ENCODE measurements around the gene CABP7. TPM values are rescaled to one million over a fixed set of nuclear protein-coding genes. Genes with fewer than 3 reads are reported as not detected.

Gene CABP7
- total RNA-seq, 1 donor from 2014 or later: 0.05 TPM

DNA sequence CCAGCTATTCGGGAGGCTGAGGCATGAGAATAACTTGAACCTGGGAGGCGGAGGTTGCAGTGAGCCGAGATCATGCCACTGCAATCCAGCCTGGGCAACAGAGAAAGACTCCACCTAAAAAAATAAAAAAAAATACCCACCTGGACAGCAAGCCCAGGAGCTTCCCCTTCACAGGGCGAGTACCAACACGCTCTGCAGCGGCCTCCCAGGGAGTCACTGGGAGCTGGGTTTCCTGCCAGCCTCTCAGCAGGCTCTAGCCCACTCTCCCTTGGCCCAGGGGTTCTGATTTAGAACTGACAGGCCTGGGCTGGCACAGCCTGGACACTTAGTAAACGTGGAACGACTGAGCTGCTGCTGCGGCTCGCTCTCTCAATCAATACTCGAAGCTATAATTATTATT, 2.0 kb upstream of the CABP7 start:
- H3K36me3 Mint-ChIP-seq (ENCODE audit: low read depth): no peaks in the 10 kb centered on the region

DNA sequence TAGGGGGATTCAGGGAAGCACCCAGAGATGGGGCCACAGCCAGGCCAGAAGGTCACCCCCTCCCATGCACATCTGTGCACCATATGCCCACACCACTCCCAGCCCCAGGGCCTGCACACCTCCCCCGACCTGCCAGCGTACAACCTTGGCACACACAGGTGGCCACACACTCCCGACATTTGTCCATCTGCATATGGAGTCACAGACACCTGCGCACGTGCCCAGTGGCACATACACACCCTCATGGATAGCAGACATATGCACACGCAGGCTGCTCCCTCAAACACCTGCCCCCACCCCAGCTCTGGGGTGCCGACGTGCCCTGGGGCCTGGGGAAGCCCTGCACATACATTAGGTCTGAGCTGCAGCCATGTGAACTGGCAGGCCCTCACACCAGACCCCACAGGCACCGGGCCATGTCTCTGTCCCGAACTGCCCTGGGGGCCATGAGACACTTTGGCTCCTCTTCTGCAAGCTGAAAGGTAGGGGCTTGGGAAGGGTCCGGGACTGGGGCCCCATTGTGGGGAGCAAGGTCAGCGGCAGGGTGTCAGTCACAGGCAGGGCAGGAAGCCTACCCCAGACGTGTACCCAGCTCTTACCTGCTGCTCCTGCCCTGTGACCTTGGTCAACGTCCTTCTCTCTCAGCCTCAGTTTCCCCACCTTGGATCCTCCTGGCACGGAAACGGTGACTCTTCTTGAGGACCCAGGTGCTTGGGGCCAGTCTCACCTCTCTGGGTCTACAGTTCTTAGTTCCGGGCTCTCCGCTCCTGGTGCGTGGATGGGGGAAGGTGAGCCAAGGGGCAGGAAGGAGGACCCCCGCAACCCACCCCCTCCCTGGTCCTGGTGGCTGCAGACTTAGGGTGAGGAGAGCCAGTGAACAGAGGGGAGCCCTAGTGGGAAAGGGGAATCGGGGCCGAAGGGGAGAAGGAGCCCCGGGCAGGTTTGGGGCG, 579 bp upstream of the CABP7 start:
- Mint-ChIP-seq H3K4me1 (ENCODE audit: low read depth) (peaks cover 2% of the 10 kb centered on the region), H3K27me3 (ENCODE audit: low read depth) (peaks cover 36% of the 10 kb centered on the region), H3K9me3 (no peaks in the 10 kb centered on the region), H3K4me3 (ENCODE audit: low read depth) (no peak overlapping the region), H3K36me3 (ENCODE audit: low read depth) (no peaks in the 10 kb centered on the region), H3K27ac (no peak overlapping the region)
- intact Hi-C loops (cut with micrococcal nuclease): loop anchor here (10.0 kb wide), 1 partner anchor 286 kb away; no protein-coding TSS in a partner anchor
- no peak for DNase-seq (ENCODE audit: low spot score)

More for the DNA sequence above, 2.0 kb upstream of the CABP7 start:
- Mint-ChIP-seq H3K4me1 (ENCODE audit: low read depth) (peaks cover 2% of the 10 kb centered on the region), H3K27ac (no peak overlapping the region), H3K27me3 (ENCODE audit: low read depth) (peaks cover 36% of the 10 kb centered on the region), H3K9me3 (no peaks in the 10 kb centered on the region), H3K4me3 (ENCODE audit: low read depth) (no peak overlapping the region)
- intact Hi-C loops (cut with micrococcal nuclease): loop anchor here (10.0 kb wide), 1 partner anchor 287 kb away; no protein-coding TSS in a partner anchor
- no peak for DNase-seq (ENCODE audit: low spot score)

DNA sequence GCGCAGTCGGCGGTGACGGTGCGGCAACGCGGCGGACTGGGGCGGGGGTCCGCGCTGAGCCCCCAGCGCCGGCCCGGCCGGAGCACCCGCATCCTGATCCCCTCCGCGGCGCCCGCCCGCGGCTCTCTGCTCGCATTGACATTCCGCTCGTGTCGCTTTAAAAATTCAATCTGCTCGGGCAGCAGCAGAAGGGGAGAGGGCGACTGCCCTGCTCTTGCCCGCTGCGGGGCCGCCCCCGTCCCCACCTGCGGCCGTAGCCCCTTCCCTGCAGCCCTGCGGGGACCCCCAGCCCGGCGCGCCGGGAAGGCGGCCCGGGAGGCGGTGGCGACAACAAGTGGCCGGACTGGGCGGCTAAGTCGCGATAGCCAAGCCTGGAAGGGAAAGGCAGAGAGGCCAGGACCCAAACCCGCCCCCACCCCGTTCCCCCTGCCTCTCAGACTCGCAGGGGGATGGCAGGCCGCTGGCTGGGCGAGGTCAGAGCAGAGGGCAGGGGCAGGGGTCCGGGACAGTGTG, 1.1 kb downstream of the CABP7 start:
- Mint-ChIP-seq H3K27ac (no peak overlapping the region), H3K36me3 (ENCODE audit: low read depth) (no peaks in the 10 kb centered on the region), H3K9me3 (no peaks in the 10 kb centered on the region), H3K4me3 (ENCODE audit: low read depth) (no peak overlapping the region), H3K27me3 (ENCODE audit: low read depth) (peaks cover 36% of the 10 kb centered on the region), H3K4me1 (ENCODE audit: low read depth) (peaks cover 2% of the 10 kb centered on the region)
- DNase-seq (ENCODE audit: low spot score): no peak
- intact Hi-C loops (cut with micrococcal nuclease): no loop called here

- Mint-ChIP-seq H3K36me3 (ENCODE audit: low read depth) (no peaks in the 10 kb centered on the region), H3K4me3 (ENCODE audit: low read depth) (no peak overlapping the region), H3K4me1 (ENCODE audit: low read depth) (peaks cover 2% of the 10 kb centered on the region), H3K9me3 (no peaks in the 10 kb centered on the region), H3K27ac (no peak overlapping the region), H3K27me3 (ENCODE audit: low read depth) (peaks cover 28% of the 10 kb centered on the region)
- DNase-seq (ENCODE audit: low spot score): no peak
- intact Hi-C loops (cut with micrococcal nuclease): no loop called here
Measured at GRCh38 chr22:29722151-29722550, 2.3 kb downstream of the CABP7 start.

GRCh38 chr22:29722587-29722986, 2.8 kb downstream of the CABP7 start:
- H3K4me1 Mint-ChIP-seq (ENCODE audit: low read depth): peaks cover 2% of the 10 kb centered on the region
- H3K9me3 Mint-ChIP-seq: no peaks in the 10 kb centered on the region
- H3K27me3 Mint-ChIP-seq (ENCODE audit: low read depth): peaks cover 25% of the 10 kb centered on the region
- no peak for DNase-seq (ENCODE audit: low spot score)
- no peak overlapping the region for H3K27ac Mint-ChIP-seq
- no peak overlapping the region for H3K4me3 Mint-ChIP-seq (ENCODE audit: low read depth)
- intact Hi-C loops (cut with micrococcal nuclease): no loop called here
- no peaks in the 10 kb centered on the region for H3K36me3 Mint-ChIP-seq (ENCODE audit: low read depth)

DNA sequence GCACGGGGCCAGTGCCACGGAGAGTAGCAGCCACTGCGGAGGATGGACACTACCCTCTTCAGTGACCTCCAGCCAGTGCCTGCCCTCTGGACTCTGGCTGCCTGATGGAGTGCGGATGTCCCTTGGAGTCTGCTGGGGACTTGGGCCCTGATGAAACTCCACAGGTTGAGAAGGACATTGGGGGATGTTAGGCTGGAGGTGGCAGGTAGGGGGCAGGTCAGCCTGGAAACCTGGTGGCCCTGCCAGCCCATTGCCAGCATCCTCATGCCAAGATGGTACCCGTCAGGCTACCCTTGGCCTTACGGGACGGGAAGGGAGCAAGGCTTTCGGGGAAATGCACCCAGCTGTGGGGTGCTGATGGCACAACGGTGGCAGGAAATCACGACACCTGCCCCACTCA, 4.0 kb downstream of the CABP7 start:
- no peak for DNase-seq (ENCODE audit: low spot score)
- peaks cover 15% of the 10 kb centered on the region for H3K27me3 Mint-ChIP-seq (ENCODE audit: low read depth)
- no peak overlapping the region for H3K27ac Mint-ChIP-seq
- intact Hi-C loops (cut with micrococcal nuclease): no loop called here
- no peaks in the 10 kb centered on the region for H3K36me3 Mint-ChIP-seq (ENCODE audit: low read depth)
- no peaks in the 10 kb centered on the region for H3K9me3 Mint-ChIP-seq
- no peak overlapping the region for H3K4me3 Mint-ChIP-seq (ENCODE audit: low read depth)
- peaks cover 2% of the 10 kb centered on the region for H3K4me1 Mint-ChIP-seq (ENCODE audit: low read depth)

DNA sequence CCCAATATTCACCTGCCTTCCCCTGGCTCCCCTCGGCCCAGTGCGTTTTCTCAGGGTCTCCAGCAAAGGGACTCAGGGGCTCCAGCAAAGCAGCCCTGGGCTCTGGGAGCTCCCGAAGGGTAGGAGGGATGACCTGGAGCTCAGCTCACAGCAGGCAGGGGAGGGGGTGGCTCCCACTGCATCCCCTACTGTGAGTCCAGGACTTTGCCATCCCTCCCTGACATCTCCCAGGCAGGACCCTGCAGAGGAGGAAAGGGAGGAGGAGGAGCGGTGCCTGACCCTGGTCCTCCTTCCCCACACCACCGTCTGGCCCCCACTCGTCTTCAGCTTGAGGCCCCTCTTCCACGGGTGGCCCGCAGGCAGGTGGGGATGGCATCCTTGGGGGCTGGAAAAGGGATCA, 5.0 kb downstream of the CABP7 start:
- intact Hi-C loops (cut with micrococcal nuclease): no loop called here
- no peak overlapping the region for H3K27ac Mint-ChIP-seq
- no peaks in the 10 kb centered on the region for H3K9me3 Mint-ChIP-seq
- H3K36me3 Mint-ChIP-seq (ENCODE audit: low read depth): no peaks in the 10 kb centered on the region
- no peak overlapping the region for H3K4me3 Mint-ChIP-seq (ENCODE audit: low read depth)
- peaks cover 8% of the 10 kb centered on the region for H3K27me3 Mint-ChIP-seq (ENCODE audit: low read depth)
- no peak for DNase-seq (ENCODE audit: low spot score)
- H3K4me1 Mint-ChIP-seq (ENCODE audit: low read depth): no peaks in the 10 kb centered on the region

GRCh38 chr22:29726106-29726505, 6.3 kb downstream of the CABP7 start:
- Mint-ChIP-seq H3K27ac (no peak overlapping the region), H3K36me3 (ENCODE audit: low read depth) (no peaks in the 10 kb centered on the region), H3K4me3 (ENCODE audit: low read depth) (no peak overlapping the region), H3K4me1 (ENCODE audit: low read depth) (no peaks in the 10 kb centered on the region), H3K9me3 (no peaks in the 10 kb centered on the region), H3K27me3 (ENCODE audit: low read depth) (peaks cover 8% of the 10 kb centered on the region)
- intact Hi-C loops (cut with micrococcal nuclease): no loop called here
- DNase-seq (ENCODE audit: low spot score): no peak

DNA sequence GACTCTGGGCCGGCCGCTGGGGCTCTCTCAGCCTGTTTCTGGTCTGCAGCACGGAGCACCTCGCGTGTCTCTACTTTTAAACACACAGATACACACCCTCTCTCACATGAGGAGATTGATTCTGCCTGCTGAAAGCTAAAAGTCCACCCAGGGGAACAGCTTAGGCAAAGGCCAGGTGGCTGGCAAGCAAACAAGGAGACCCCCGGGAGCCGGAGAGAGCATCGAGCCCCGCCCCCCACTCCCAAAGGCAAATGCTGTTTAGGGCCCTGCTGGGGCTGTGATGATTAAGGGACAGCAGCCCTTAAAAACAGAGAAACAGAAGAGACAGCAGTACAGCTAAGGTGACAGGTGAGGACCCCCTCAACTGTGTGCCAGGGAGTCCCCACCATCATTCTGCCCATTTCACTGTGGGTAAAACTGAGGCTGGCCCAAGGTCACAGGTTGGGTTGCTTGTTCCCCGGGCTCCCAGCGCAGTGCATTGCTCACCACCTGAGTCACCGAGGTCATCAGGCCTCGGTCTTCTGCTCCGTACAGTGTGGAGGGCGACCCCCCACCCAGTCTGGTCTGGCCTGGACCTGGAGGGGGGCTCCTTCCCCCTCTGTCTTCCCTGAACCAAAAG, 6.8 kb downstream of the CABP7 start:
- no peak overlapping the region for H3K4me3 Mint-ChIP-seq (ENCODE audit: low read depth)

DNA sequence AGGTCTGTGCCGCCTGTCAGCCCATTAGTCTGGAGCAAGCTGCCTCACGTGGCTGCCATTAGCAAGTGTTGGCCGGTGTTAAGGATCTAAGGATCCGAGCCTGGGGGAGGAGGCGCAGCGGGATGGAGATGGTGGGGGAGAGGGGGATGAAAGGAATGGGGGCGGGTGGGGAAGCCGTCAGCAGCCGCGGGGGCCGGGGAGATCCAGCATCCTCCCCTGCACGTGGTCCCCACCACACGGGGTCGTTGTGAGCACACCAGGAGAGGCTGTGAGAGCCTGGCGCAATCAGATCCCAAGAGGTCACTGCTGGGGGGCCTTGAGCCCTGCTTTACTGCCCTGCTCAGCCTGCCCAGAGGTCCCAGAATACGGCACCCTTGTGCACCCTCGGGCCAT, 7.3 kb downstream of the CABP7 start:
- intact Hi-C loops (cut with micrococcal nuclease): no loop called here

More for the DNA sequence above, 6.8 kb downstream of the CABP7 start:
- no peaks in the 10 kb centered on the region for H3K36me3 Mint-ChIP-seq (ENCODE audit: low read depth)
- intact Hi-C loops (cut with micrococcal nuclease): no loop called here
- H3K4me1 Mint-ChIP-seq (ENCODE audit: low read depth): no peaks in the 10 kb centered on the region
- H3K27me3 Mint-ChIP-seq (ENCODE audit: low read depth): peaks cover 4% of the 10 kb centered on the region
- no peaks in the 10 kb centered on the region for H3K9me3 Mint-ChIP-seq
- DNase-seq (ENCODE audit: low spot score): no peak
- H3K27ac Mint-ChIP-seq: no peak overlapping the region

DNA sequence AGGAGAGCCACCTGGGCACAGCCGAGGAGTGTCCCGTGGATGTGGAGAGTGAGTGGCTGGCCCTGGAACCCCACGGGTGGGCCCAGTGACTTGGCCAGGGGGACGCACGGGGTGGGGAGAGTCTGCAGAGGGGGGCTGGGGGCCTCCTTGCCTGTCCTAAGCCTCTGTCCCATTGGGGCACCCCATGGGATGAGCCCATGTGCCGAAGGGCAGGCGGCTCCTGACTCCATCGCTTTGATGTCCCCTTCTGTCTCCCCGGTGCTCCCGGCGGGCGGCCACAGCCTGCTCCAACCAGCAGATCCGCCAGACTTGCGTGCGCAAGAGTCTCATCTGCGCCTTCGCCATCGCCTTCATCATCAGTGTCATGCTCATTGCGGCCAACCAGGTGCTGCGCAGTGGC, 9.4 kb downstream of the CABP7 start:
- no peaks in the 10 kb centered on the region for H3K36me3 Mint-ChIP-seq (ENCODE audit: low read depth)
- no peak overlapping the region for H3K27ac Mint-ChIP-seq
- H3K27me3 Mint-ChIP-seq (ENCODE audit: low read depth): no peaks in the 10 kb centered on the region
- H3K9me3 Mint-ChIP-seq: no peaks in the 10 kb centered on the region
- intact Hi-C loops (cut with micrococcal nuclease): no loop called here
- no peak for DNase-seq (ENCODE audit: low spot score)
- no peaks in the 10 kb centered on the region for H3K4me1 Mint-ChIP-seq (ENCODE audit: low read depth)
- H3K4me3 Mint-ChIP-seq (ENCODE audit: low read depth): no peak overlapping the region

More for the DNA sequence above, 7.3 kb downstream of the CABP7 start:
- Mint-ChIP-seq H3K9me3 (no peaks in the 10 kb centered on the region), H3K4me1 (ENCODE audit: low read depth) (no peaks in the 10 kb centered on the region), H3K27me3 (ENCODE audit: low read depth) (no peaks in the 10 kb centered on the region), H3K36me3 (ENCODE audit: low read depth) (no peaks in the 10 kb centered on the region), H3K27ac (no peak overlapping the region), H3K4me3 (ENCODE audit: low read depth) (no peak overlapping the region)
- DNase-seq (ENCODE audit: low spot score): no peak

DNA sequence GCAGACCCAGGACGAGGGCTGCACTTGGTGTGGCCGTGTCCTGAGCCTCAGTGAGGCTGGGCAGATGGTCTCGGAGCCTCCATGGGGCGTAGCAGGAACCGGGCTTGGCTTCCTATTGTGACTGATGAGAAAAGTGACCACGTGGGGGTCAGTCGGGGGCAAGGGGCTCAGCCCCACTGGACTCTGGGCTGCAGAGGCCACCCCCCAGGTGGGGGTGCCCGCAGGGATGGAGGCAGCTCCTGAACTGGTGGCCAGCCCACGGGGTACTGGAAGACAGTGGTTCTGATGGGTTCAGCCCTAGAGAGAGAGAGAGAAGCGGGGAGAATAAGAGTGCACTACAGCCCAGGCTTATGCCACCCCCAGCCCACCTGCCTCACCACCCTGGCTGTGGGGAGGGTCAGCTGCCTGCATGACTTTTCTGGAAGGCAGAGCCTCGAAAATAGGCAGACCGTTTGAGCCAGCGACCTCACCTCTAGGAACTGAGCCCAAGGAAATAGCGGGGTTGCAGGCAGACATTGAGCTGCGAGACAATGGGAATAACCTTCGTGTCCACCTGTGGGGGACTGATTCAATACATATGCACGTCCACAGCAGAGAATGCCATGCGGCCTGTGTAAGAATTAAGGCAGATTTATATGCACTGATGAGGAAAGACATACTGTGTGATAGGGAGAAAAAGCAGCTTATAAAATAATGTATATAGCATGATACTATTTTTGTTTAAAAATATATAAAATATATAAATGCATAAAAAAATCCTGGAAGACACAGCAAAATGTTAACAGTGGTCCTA, 11.5 kb downstream of the CABP7 start:
- H3K9me3 Mint-ChIP-seq: no peaks in the 10 kb centered on the region
- no peak for DNase-seq (ENCODE audit: low spot score)
- H3K36me3 Mint-ChIP-seq (ENCODE audit: low read depth): no peaks in the 10 kb centered on the region
- intact Hi-C loops (cut with micrococcal nuclease): no loop called here
- no peak overlapping the region for H3K4me3 Mint-ChIP-seq (ENCODE audit: low read depth)
- H3K27ac Mint-ChIP-seq: no peak overlapping the region
- no peaks in the 10 kb centered on the region for H3K27me3 Mint-ChIP-seq (ENCODE audit: low read depth)
- no peaks in the 10 kb centered on the region for H3K4me1 Mint-ChIP-seq (ENCODE audit: low read depth)

Measured in activated T-helper 2 cell treated with anti-CD3 and anti-CD28 coated beads, Interferon-gamma antibody, Interleukin-2, Interleukin-4, amounts not matched to agents 10 μg/mL and 5 μg/mL and 100 μg/mL, durations not matched to agents 14 hours and 24 hours and 36 hours (primary cell).